OCI-LY7 (cell line): ENCODE measurements around the gene APH1B. TPM values are rescaled to one million over a fixed set of nuclear protein-coding genes. Genes with fewer than 3 reads are reported as not detected.

Experiments
- BruUV-seq: library from RNA; stranded (reverse); fragments of 400-500 nt; replicated peaks from 2 replicates; lab custom pipeline; 2021; lab: Mats Ljungman, UMichigan
- CTCF ChIA-PET: fragments of 300-600 bp; sonication (Branson Sonifier 250); formaldehyde crosslinking; loops from one replicate; lab custom pipeline; 2022; ENCODE audit warnings: antibody characterized with exemption; ENCODE audit not compliant: unreplicated experiment; lab: Charles Lee
- POLR2A ChIA-PET: fragments of 300-600 bp; sonication (Branson Sonifier 250); formaldehyde crosslinking; loops from one replicate; lab custom pipeline; 2022; ENCODE audit warnings: antibody characterized with exemption; lab: Charles Lee
- DNase-seq: peaks from one replicate; pipeline ENCODE4 v3.0.0-alpha.2; 2015; ENCODE audit warnings: low spot score
- H2AFZ ChIP-seq: fragments of 200-600 bp; sonication (generic), shearing (Covaris generic); 2 replicates; pipeline ENCODE4 v1.6.1; 2014; ENCODE audit warnings: mild to moderate bottlenecking, antibody characterized with exemption, low read length, moderate library complexity
- H3K27ac ChIP-seq: fragments of 200-600 bp; sonication (generic); 2 replicates; pipeline ENCODE4 v1.5.1; 2014; ENCODE audit warnings: mixed run types, low read depth, mild to moderate bottlenecking, moderate library complexity, low read length, inconsistent platforms; ENCODE audit not compliant: poor library complexity, severe bottlenecking
- H3K36me3 ChIP-seq: fragments of 200-600 bp; sonication (generic); 2 replicates; pipeline ENCODE4 v1.6.1; 2014; ENCODE audit warnings: mild to moderate bottlenecking, antibody characterized with exemption, low read length, moderate library complexity, mixed read lengths; ENCODE audit not compliant: insufficient read depth
- H3K4me1 ChIP-seq: fragments of 200-600 bp; sonication (generic); 2 replicates; pipeline ENCODE4 v1.5.1; 2014; ENCODE audit warnings: mild to moderate bottlenecking, low read length; ENCODE audit not compliant: insufficient read depth, poor library complexity, severe bottlenecking
- H3K4me2 ChIP-seq: fragments of 200-600 bp; sonication (generic); 2 replicates; pipeline ENCODE4 v1.6.1; 2014; ENCODE audit warnings: mild to moderate bottlenecking, low read length
- H3K4me3 ChIP-seq: fragments of 200-600 bp; sonication (generic); 2 replicates; pipeline ENCODE4 v1.5.1; 2014; ENCODE audit warnings: mild to moderate bottlenecking, low read depth, low read length; ENCODE audit not compliant: poor library complexity, severe bottlenecking
- H3K79me2 ChIP-seq: fragments of 200-600 bp; sonication (generic); 2 replicates; pipeline ENCODE4 v1.6.1; 2016; ENCODE audit warnings: low read depth, mild to moderate bottlenecking, low read length, moderate library complexity, mixed read lengths; ENCODE audit not compliant: insufficient read depth
- H3K9me2 ChIP-seq: fragments of 200-600 bp; sonication (generic); 2 replicates; pipeline ENCODE4 v1.6.1; 2016; ENCODE audit warnings: mild to moderate bottlenecking, low read length, mixed read lengths; ENCODE audit not compliant: insufficient read depth
- H3K9me3 ChIP-seq: fragments of 200-600 bp; sonication (generic); 2 replicates; pipeline ENCODE4 v1.6.1; 2014; ENCODE audit warnings: mild to moderate bottlenecking, mixed run types, low read length, mixed read lengths
- H4K20me1 ChIP-seq: fragments of 200-600 bp; sonication (generic); 2 replicates; pipeline ENCODE4 v1.6.1; 2014; ENCODE audit warnings: mild to moderate bottlenecking, antibody characterized with exemption, low read length, moderate library complexity, mixed read lengths; ENCODE audit not compliant: insufficient read depth
- EZH2phosphoT487 ChIP-seq: fragments of 200-600 bp; sonication (generic); IDR thresholded peaks from 2 replicates; pipeline ENCODE4 v1.6.1; 2018; ENCODE audit warnings: low read depth, borderline replicate concordance, mild to moderate bottlenecking, mixed run types, antibody characterized with exemption, low read length, moderate library complexity, mixed read lengths
- intact Hi-C: fragments of 100-400 bp; cut with micrococcal nuclease; formaldehyde crosslinking; loops from one replicate; pipeline ENCODE4 v1.10.0; 2022; ENCODE audit not compliant: unreplicated experiment
- total RNA-seq, 2 experiments: library from RNA; depleted of rRNA in 1 of 2; stranded (reverse); fragments of >200 nt in 1 of 2; shearing (Covaris generic) in 1 of 2; gene quantifications; 2 replicates each; pipeline ENCODE4 v1.2.3, GENCODE V29; 2014 to 2022
- TF ChIP-seq, protein P1 (sequence below): fragments of 200-600 bp; sonication (generic); conservative IDR thresholded peaks from 2 replicates; pipeline ENCODE4 v1.5.1; 2014; ENCODE audit warnings: mild to moderate bottlenecking, antibody characterized with exemption, low read length, moderate library complexity, mixed read lengths

Gene APH1B
- total RNA-seq, 2 experiments from 2014 or later, result 8.3 to 24.1 TPM

- no peaks in the 10 kb centered on the region for H3K4me1 ChIP-seq
- intact Hi-C loops, result no loop called here
- no peak overlapping the region for H3K4me2 ChIP-seq
- H3K36me3 ChIP-seq, result no peaks in the 10 kb centered on the region
- no TSS peak for BruUV-seq
- H2AFZ ChIP-seq, result no peak overlapping the region
- H3K27ac ChIP-seq, result no peak overlapping the region
- H3K9me2 ChIP-seq, result no peaks in the 10 kb centered on the region
- no peak overlapping the region for H3K4me3 ChIP-seq
- ChIA-PET POLR2A (interaction anchor here (0.6 to 0.8 kb wide), 2 partner anchors 9 to 86 kb away, joined by 3 read pairs; no protein-coding TSS in a partner anchor), CTCF (no interaction called here)
- H3K9me3 ChIP-seq, result no peaks in the 10 kb centered on the region
- TF ChIP-seq EZH2phosphoT487, result no peak
- TF ChIP-seq, protein P1, sequence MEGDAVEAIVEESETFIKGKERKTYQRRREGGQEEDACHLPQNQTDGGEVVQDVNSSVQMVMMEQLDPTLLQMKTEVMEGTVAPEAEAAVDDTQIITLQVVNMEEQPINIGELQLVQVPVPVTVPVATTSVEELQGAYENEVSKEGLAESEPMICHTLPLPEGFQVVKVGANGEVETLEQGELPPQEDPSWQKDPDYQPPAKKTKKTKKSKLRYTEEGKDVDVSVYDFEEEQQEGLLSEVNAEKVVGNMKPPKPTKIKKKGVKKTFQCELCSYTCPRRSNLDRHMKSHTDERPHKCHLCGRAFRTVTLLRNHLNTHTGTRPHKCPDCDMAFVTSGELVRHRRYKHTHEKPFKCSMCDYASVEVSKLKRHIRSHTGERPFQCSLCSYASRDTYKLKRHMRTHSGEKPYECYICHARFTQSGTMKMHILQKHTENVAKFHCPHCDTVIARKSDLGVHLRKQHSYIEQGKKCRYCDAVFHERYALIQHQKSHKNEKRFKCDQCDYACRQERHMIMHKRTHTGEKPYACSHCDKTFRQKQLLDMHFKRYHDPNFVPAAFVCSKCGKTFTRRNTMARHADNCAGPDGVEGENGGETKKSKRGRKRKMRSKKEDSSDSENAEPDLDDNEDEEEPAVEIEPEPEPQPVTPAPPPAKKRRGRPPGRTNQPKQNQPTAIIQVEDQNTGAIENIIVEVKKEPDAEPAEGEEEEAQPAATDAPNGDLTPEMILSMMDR, result no peak
- H4K20me1 ChIP-seq, result no peaks in the 10 kb centered on the region
- no peaks in the 10 kb centered on the region for H3K79me2 ChIP-seq
- DNase-seq, result no peak
Observed at GRCh38 chr15:63310646-63311045, 33.2 kb downstream of the APH1B start.

- ChIA-PET CTCF (no interaction called here), POLR2A (interaction anchor here (1.2 kb wide), 2 partner anchors 59 to 186 kb away, joined by 3 read pairs; no protein-coding TSS in a partner anchor)
- no TSS peak for BruUV-seq
Observed at GRCh38 chr15:63312286-63312685, 34.9 kb downstream of the APH1B start.

DNA sequence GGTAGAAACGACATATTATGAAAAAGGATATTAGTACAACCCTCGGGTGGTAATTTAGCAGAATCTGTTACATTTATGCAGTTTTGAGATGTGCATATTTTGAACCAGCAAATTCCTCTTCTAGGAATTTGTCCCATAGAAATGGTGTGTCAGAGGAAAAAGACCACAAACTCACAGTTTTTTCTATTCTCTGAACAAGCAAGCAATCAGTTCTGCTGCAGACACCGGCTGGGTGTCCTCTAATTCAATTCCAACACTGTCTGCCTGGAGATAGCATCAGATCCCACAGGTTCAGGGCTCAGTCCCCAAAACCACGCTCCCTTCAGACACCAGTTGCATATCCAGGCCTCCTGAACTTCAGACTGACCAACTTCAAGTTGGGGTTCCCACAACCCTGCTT is 36.4 kb downstream of the APH1B start:
- Histone ChIP-seq H3K9me3 (no peaks in the 10 kb centered on the region), H3K4me3 (no peak overlapping the region), H2AFZ (no peak overlapping the region), H3K4me2 (no peak overlapping the region), H3K4me1 (no peaks in the 10 kb centered on the region), H4K20me1 (no peaks in the 10 kb centered on the region), H3K9me2 (no peaks in the 10 kb centered on the region), H3K36me3 (no peaks in the 10 kb centered on the region), H3K79me2 (no peaks in the 10 kb centered on the region), H3K27ac (no peak overlapping the region)
- DNase-seq, result no peak
- intact Hi-C loops, result no loop called here
- no peak for TF ChIP-seq EZH2phosphoT487
- TF ChIP-seq, protein P1, result no peak
- BruUV-seq, result no TSS peak
- POLR2A ChIA-PET, result interaction anchor here (0.8 kb wide), 1 partner anchor 236 kb away, joined by 3 read pairs; no protein-coding TSS in a partner anchor
- CTCF ChIA-PET, result no interaction called here

More at GRCh38 chr15:63312286-63312685, 34.9 kb downstream of the APH1B start:
- Histone ChIP-seq H4K20me1 (no peaks in the 10 kb centered on the region), H3K9me2 (no peaks in the 10 kb centered on the region), H3K79me2 (no peaks in the 10 kb centered on the region), H3K27ac (no peak overlapping the region), H3K4me3 (no peak overlapping the region), H3K4me1 (no peaks in the 10 kb centered on the region), H3K36me3 (no peaks in the 10 kb centered on the region), H2AFZ (no peak overlapping the region), H3K9me3 (no peaks in the 10 kb centered on the region), H3K4me2 (no peak overlapping the region)
- intact Hi-C loops, result no loop called here
- no peak for DNase-seq
- TF ChIP-seq, protein P1, result no peak
- TF ChIP-seq EZH2phosphoT487, result no peak
